Right lobe of liver (tissue), 6 donors: Measurements from ENCODE around the gene FAM13A. TPM values are rescaled to one million over a fixed set of nuclear protein-coding genes. Genes with fewer than 3 reads are reported as not detected.
A peak's percentile ranks its signal among the peaks of the same experiment; 100 is the strongest.

ENCODE experiments used
- ATAC-seq, 4 donors: fragments of 200-7000 bp; cut with Tn5 transposase; one replicate each; pipeline ENCODE4 v1.9.1; 2020; ENCODE audit warnings: mild to moderate bottlenecking in 4 of 4, moderate library complexity in 4 of 4
- DNase-seq, 3 donors: peaks; one replicate each; pipeline ENCODE4 v3.0.0-alpha.2; 2020
- H3K27ac ChIP-seq, 3 donors: fragments of 200-600 bp; one replicate each; pipeline ENCODE4 v1.8.0; 2022
- H3K27me3 ChIP-seq, 2 donors: fragments of 200-600 bp; one replicate each; pipeline ENCODE4 v1.8.0; 2022
- H3K36me3 ChIP-seq, 4 donors: fragments of 200-600 bp; sonication (generic) in 1 of 4; one replicate each; pipeline versions ENCODE4 v1.5.1 to v1.8.0; 2017 to 2022; ENCODE audit warnings: control low read depth in 1 of 4
- H3K4me1 ChIP-seq, 4 donors: fragments of 200-600 bp; sonication (generic) in 1 of 4; one replicate each; pipeline versions ENCODE4 v1.5.1 to v1.8.0; 2017 to 2022; ENCODE audit warnings: control low read depth in 1 of 4
- H3K4me3 ChIP-seq, 3 donors: fragments of 200-600 bp; one replicate each; pipeline ENCODE4 v1.8.0; 2022
- H3K9me3 ChIP-seq, 4 donors: fragments of 200-600 bp; sonication (generic) in 1 of 4; one replicate each; pipeline versions ENCODE4 v1.5.1 to v1.8.0; 2017 to 2022; ENCODE audit warnings: control low read depth in 1 of 4
- POLR2A ChIP-seq: fragments of 450-650 bp; IDR thresholded peaks from one replicate; pipeline ENCODE4 v1.6.1; 2017; ENCODE audit warnings: antibody characterized with exemption, mild to moderate bottlenecking
- WGBS: methylation state at CpG from one replicate; pipeline ENCODE4 v1.1.6; 2018; ENCODE audit warnings: low coverage, low lambda C conversion rate; ENCODE audit not compliant: insufficient coverage; ENCODE audit errors: missing lambda C conversion rate; 5-methylcytosine and 5-hydroxymethylcytosine counted together
- intact Hi-C, 2 donors: fragments of 100-400 bp; cut with DNase I; formaldehyde crosslinking; loops; one replicate each; pipeline versions ENCODE4 v1.11.2 to v1.14.1; 2022
- total RNA-seq, 6 experiments: library from RNA; depleted of rRNA in 2 of 6; stranded (reverse); fragments of >200 nt in 2 of 6; fragmentation: NEBNext Ultra II Directional in 3 of 6; extraction: Animal tissue kit (Norgen Biotek cat#: 25700) in 3 of 6; gene quantifications; one replicate each; pipeline versions ENCODE4 v1.1.0 to v1.2.4, GENCODE V29; 2016 to 2023
- TF ChIP-seq, protein P1 (sequence below), 4 donors: fragments of 200-600 bp in 3 of 4; fragments of 450-650 bp in 1 of 4; IDR thresholded peaks; one replicate each; pipeline versions ENCODE4 v1.5.1 to v1.8.0; 2016 to 2022; ENCODE audit warnings: antibody characterized with exemption in 4 of 4, mild to moderate bottlenecking in 2 of 4
- donor health status: DM: no; HTN: yes; CAD: no.
- donor health status: DM: no; HTN: no; CAD: no.
- donor health status: DM: no; HTN: no; CAD: no.
- donor health status: DM: no; HTN: yes; CAD: no.
- donor health status: DM: no; HTN: yes; CAD: no.

The FAM13A gene
- total RNA-seq, 6 experiments from 2014 or later: 28.3 to 82.5 (median 51.7) TPM

DNA sequence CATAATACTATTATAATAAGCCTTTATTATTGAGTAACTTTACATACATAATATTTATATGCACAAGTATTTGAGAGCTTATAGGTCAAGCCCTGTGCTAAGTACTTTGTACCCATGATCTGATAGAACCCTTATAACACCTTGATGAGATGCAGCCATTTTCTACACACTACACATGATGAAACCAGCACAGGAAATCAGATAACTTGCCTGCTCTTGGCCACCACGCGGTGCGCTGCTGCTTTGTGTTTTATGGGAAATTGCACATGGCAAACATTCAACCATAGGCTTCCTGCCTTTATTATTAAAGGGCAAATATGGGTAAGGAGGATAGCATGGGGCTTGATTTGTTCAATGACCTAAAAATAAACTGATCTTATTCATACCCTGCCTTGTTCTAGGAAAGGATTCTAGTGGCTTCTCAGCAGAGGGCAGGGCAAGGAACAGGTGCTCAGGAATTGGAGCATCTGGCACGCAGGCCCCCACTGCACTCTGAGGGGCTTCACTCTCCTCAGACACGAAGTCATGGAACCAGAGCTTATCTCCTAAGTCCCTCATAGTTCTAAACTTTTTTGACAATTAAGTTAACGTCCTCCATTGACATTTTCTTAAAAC is 327.7 kb downstream of the FAM13A start:
- peaks cover 7 to 62% (median 28%) of the 10 kb centered on the region in 4 donors for H3K36me3 ChIP-seq
- peaks cover 0 to 19% (median 2%) of the 10 kb centered on the region in 4 donors for H3K4me1 ChIP-seq
- DNase-seq: no peak
- H3K27ac ChIP-seq: no peak overlapping the region
- H3K4me3 ChIP-seq: no peak overlapping the region
- TF ChIP-seq, protein P1, sequence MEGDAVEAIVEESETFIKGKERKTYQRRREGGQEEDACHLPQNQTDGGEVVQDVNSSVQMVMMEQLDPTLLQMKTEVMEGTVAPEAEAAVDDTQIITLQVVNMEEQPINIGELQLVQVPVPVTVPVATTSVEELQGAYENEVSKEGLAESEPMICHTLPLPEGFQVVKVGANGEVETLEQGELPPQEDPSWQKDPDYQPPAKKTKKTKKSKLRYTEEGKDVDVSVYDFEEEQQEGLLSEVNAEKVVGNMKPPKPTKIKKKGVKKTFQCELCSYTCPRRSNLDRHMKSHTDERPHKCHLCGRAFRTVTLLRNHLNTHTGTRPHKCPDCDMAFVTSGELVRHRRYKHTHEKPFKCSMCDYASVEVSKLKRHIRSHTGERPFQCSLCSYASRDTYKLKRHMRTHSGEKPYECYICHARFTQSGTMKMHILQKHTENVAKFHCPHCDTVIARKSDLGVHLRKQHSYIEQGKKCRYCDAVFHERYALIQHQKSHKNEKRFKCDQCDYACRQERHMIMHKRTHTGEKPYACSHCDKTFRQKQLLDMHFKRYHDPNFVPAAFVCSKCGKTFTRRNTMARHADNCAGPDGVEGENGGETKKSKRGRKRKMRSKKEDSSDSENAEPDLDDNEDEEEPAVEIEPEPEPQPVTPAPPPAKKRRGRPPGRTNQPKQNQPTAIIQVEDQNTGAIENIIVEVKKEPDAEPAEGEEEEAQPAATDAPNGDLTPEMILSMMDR (IDR thresholded peaks at IDR 0.05): no peak
- TF ChIP-seq POLR2A: no peak
- ATAC-seq: no peak
- intact Hi-C loops: no loop called here
- no peaks in the 10 kb centered on the region for H3K9me3 ChIP-seq
- WGBS: 76% methylated on average over 6 of the region's 6 CpGs
- no peaks in the 10 kb centered on the region for H3K27me3 ChIP-seq

DNA sequence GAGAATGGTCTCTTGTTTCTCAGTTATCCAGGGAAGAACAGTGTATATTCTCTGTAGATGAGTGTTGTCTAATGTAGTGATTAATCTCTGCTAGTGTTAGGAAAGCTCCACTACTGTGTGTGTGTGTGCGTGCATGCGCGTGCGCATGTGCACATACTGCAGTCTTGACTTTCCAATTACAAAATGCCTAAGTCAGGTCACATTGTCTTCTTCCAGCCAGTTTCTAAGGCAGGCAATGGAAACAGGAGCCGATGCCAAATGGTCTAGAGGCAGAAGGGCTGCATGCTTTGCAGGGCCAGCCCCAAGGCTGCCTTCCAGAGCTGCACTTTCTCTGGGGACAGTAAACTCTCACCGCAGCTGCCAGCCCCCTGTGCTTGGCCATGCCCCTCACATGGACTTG is 328.8 kb downstream of the FAM13A start:
- Histone ChIP-seq H3K4me1 (peaks cover 0 to 8% (median 0%) of the 10 kb centered on the region in 4 donors), H3K9me3 (no peaks in the 10 kb centered on the region), H3K36me3 (peaks cover 7 to 62% (median 28%) of the 10 kb centered on the region in 4 donors), H3K4me3 (no peak overlapping the region), H3K27me3 (no peaks in the 10 kb centered on the region), H3K27ac (no peak overlapping the region)
- intact Hi-C loops: no loop called here
- WGBS: 73% methylated on average over 6 of the region's 6 CpGs
- no peak for TF ChIP-seq POLR2A
- TF ChIP-seq, protein P1 (IDR thresholded peaks at IDR 0.05): no peak
- peak in 3 of 4 donors; percentile 13 to 30 (median 17) for ATAC-seq
- DNase-seq: no peak

- no peaks in the 10 kb centered on the region for H3K9me3 ChIP-seq
- ATAC-seq (no peak), DNase-seq (no peak)
- H3K4me3 ChIP-seq: no peak overlapping the region
- TF ChIP-seq POLR2A: no peak
- TF ChIP-seq, protein P1 (IDR thresholded peaks at IDR 0.05): no peak
- WGBS: 100% methylated on average over 2 of the region's 2 CpGs
- H3K27ac ChIP-seq: no peak overlapping the region
- peaks cover 0 to 52% (median 24%) of the 10 kb centered on the region in 4 donors for H3K36me3 ChIP-seq
- H3K4me1 ChIP-seq: peaks cover 0 to 7% (median 3%) of the 10 kb centered on the region in 4 donors
- H3K27me3 ChIP-seq: no peaks in the 10 kb centered on the region
- intact Hi-C loops: no loop called here
These were observed 331.0 kb downstream of the FAM13A start for GRCh38 chr4:88725986-88726385.

- intact Hi-C loops: no loop called here
- TF ChIP-seq POLR2A: no peak
- TF ChIP-seq, protein P1 (IDR thresholded peaks at IDR 0.05): no peak
- no peaks in the 10 kb centered on the region for H3K27me3 ChIP-seq
- no peak for DNase-seq
- no peak overlapping the region for H3K4me3 ChIP-seq
- peaks cover 0 to 44% (median 15%) of the 10 kb centered on the region in 4 donors for H3K36me3 ChIP-seq
- H3K4me1 ChIP-seq: peaks cover 0 to 12% (median 6%) of the 10 kb centered on the region in 4 donors
- 92% methylated on average over 4 of the region's 4 CpGs for WGBS
- H3K27ac ChIP-seq: no peak overlapping the region
- ATAC-seq: no peak
- H3K9me3 ChIP-seq: no peaks in the 10 kb centered on the region
These were observed 331.8 kb downstream of the FAM13A start for GRCh38 chr4:88725143-88725542.
